HG03060 (cell line): ENCODE data around the gene MEF2D.

ENCODE experiments used
- ATAC-seq: cut with Tn5 transposase; IDR thresholded peaks from one replicate; pipeline ENCODE4 v1.9.1; 2021; ENCODE audit warnings: low read depth, moderate number of reproducible peaks; ENCODE audit not compliant: unreplicated experiment

MEF2D gene

DNA sequence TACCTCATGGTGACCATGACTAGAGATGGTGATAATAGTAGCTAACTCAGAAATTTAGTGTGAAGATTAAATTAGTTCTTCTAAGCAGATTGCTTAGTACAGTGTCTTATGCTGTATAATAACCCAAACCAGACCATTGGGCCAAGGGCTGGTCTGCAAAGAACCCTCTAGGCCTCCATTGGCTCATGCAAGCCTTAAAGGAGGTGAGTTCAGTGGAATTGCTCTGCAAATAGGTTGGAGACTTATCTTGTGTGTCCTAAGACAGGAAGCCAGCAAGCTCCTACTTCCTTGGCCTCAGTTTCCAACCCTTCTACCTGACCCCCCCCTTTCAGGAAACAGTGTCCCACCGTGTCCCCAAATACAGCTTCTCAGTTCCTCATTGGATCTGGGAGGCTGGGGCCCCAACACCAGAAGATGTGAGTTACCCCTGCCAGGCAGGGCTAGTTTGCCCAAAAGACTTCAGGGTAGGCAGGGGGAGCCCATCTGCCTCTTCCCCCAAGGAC, 1.9 kb upstream of the MEF2D start:
- ATAC-seq: no peak

DNA sequence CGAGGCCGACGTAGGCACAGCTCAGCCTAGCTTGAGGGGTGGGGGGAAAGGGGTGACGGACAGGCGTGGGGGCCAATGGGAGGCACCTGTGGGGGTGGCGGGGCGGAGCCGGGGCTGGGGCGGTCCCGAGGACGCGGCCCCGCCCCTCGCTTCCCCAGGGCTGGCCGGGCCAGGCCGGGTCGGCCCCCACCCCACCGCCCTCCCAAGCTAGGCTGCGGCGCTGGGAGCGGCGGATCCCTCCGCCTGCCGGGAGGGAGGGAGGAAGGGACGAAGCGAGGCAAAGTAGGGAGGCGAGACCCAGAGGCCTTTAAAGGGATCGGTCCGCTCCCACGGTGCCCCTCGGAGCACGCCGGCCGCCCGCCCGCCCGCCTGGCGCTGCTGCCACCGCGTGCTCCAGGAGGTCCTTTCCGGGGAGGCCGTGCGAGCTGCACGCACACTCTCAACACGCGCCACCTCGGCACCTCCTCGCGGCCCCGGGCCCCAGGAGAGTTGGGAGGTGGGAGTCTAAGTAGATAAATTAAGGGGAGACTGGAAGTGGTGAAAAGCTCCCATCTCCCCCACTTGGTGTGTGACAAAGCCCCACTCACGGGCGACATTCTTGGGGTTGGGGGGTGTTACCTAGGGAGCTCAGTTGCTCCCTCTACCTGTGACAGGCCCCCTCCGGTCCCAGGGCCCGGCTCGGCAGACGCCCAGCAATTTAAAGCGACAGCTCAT, 375 bp upstream of the MEF2D start:
- peak; percentile 34 for ATAC-seq

DNA sequence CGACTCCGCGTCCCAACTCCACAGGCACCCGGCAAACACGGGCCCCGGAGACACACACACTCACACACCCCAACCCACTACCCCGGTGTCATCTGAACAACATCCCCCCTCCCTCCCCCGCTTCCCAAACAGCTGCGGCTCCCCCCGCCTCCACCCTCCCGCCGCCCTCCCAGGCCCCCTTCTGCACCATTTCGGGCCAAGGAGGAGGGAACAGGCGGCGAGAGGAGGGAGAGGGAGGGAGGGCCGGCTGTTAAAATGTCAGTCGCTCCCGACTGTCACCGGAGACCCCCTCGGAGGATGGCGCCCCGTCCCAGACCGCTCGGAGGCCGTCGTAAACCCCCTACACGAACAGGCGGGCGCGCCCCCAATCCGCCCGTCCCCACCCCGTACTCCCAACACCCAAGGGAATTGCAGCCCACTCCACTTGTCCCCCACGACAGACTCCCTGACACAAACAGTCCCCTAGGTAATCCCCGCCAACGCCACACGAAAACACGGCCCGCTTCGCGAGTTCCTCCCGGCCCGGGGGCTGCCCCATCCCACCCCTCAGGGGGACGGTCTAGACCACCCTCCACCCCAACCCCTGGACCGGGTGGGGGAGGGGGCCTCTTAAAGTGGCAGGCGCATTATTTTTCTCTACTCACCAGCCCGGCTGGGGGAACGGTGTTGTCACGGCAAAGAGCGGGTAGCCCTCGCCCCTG, 583 bp downstream of the MEF2D start:
- no peak for ATAC-seq

DNA sequence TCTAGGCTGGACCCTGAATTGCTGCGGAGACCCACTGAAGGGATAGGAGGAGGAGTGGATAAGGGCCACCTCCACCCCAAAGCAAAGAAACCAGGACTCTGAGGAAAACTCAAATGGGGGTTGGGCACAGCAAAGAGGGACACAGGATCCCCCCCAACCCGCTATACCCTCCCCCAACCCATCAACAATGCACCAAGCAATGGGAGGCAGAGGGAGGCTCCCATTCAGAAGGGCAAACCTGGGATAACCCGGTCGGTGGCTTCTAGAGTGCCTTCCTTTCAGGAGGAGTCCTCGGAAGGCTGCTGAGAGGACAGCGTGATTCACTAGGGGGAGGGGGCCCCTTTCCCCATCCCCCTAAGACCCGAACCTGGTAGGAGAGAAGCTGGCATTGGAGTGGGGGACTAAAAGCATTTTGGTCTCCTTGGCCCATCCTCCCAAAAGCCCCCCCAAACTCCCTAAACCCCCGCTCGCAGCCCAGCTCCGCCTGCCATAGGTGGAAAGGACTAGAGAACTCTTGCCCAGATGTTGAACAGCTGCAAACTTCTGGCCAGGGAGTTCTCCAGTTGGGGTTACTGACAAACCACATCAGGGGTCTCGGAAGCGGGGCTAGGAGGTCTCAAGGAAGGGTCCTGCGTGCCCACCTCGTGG, 1.3 kb downstream of the MEF2D start:
- ATAC-seq: no peak

DNA sequence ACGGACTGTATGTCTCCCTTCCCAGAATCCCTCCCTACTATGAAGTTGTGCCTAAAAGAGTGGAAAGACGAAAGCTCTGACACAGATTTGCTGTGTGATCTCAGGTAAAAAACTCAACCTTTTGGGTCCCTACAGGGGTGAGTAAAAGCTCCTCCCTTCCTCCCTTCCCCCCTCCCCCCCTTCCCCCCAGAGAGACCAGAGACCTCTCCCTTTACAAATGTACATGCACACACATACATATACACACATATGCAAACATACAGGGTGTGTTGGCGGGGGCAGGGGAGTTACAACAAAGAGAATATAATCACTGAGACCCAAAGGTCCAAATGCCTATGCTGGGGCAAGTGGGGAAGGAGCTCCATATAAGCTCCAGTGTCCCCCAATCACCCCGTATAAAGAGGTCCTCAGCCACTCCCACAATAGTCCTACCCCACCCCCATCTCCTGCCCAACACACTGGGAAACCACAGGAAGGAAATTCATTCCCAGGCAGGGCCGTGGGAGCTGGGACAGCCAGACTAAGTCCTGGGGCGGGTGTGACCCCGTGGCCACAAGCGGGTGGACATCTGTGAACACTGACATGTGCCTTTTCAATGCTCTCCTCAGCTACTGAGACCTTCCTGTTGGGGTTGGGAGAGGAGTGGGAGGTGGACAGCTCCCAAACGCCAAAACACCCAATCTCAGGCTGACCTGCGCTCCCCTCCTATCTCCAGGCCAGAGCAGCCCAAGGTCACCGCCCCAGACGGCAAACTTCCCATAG, 2.0 kb downstream of the MEF2D start:
- ATAC-seq: no peak

DNA sequence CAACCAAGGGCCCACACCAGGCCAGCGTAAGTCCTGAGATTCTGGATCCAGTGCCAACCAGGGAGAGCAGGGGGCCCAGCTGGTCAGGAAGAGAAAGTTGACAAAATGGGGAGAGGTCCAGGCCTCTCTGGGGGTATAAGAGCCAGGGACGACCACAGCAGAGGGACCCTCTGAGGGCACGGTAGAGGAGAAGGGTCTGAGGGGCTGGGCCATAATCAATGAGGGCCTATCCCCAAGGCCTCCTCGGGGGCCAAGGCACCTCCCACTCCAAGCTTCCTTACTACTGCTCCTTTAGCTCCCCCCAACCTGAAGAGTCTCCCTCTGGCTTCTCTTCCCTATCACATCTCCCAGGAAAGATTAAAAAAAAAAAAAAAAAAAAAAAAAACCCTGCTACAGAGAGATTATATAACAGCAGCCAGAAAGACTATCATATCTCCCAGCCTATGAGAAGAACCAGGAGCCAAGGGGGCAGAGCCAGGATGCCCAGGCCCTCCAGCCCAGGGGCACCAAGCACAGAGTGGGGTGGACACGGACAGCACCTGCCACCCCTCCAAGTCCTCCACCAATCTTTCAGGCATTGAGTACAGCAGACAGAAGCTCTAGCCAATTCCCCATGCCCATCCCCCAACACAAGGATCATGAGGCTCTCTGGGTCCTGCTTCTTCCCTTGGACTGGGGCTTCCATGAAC, 2.7 kb downstream of the MEF2D start:
- no peak for ATAC-seq

DNA sequence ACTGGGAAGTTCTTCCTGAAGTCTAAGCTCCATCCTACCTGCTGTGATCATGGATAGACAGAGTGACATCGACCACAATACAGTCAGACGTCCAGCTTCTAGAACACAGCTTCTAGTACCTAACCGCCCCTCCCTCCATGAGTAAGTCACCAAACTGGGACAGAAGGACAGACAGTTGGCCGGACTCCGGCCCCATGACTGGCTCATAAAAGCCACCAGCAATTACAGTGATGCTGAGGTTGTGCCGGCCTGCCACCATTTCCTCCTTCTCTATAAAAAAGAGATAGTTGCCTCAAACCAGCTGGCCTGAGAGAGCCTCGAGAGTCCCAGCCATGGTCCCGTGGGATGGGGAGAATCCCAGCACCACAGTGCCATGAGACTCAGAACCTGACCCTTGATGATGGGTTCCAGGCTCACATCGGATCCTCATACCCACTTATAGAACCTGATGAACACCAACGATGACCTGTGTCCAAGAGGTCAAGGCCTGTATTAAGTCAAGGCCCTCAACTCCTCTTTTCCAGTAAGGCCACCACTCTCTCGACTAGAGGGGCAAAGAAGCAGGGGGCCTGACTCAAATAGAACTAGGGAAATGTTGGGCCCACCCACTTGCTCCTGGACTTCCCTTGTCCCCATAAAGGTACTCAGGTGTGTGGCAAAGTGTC, 3.4 kb downstream of the MEF2D start:
- ATAC-seq: no peak

DNA sequence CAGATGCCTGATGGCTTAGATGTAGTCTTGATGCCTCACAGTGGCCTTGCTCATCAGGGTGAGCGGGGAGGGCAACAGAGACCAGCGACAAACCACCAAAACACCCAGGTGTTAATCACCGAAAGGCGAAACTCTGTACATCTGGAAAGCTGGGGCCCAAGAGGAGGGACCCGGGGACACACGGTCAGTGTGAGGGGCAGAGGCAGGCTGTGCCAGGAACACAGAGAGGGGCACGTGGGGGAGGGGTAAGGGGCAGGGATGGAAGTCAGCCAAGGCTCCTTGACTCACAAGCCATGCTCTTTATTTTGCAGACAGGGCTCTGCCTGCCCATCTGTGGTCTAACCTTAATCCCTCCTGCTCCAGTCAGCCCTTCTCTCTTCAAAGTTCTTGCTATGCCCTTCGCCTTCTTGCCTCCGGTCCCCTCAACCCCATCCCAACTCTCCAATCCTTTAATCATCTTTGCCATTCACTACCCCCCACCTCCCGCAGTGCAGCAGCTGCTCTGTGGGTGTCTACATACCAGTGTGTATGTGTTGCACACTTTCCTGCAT, 4.3 kb downstream of the MEF2D start:
- ATAC-seq: no peak

DNA sequence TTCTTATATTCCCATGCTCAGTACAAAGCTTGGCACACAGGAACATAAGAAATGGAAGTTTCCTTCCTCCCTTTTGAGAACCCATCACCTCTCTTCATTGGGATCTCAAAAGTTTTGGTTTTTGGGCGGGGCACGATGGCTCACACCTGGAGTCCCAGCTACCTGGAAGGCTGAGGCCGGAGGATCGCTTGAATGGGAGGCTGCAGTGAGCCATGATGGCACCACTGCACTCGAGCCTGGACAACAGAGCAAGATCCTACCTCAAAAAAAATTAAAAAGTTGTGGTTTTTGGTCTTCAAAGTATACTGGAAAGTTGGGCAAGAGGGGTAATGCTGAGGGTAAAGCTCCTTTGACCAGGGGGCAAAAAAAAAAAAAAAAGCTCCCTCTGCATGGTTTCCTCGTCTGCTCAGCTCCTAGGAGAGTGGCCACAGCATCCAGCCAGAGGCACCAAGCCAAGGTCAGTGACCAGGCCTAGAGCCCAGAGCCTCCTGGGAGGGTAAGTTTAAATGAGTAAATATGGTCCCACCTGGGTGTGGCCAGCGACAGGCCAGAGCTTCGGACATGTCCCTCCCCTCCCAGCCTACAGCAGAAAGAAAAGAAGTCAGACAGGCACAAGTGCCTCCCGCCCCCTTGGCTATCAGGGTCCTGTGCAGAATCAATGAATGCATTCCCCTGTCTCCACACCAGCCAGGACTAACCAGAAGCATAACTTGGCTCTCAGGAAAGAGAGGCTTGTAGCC, 5.0 kb downstream of the MEF2D start:
- ATAC-seq: no peak

DNA sequence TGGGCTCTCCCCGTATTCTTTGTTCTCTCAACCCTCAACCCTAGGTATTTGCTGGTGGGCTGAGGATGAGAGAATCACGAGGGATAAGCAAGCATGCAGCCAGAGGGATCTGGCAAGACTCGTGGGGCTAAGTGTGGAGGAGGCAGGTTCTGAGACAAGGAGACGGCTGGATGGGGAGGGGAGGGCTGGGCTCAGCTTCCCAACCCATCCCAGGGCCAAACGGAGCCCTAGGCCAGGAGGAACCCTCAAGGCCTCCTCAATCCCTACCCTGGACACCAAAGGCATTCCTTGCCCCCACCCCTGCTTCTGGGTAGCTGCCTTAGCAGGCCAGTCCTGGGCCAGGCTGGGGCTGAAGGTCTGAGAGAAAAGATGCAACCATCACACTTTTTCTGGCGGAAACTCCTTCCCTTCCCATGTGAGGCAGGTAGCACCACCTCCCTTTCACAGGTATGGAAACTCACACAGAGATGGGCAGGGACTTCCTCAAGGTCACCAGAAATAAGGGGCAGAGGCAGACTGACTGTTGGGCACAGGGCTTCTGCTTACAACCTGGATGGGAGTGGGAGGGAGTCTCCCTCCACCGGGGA, 6.2 kb downstream of the MEF2D start:
- no peak for ATAC-seq

DNA sequence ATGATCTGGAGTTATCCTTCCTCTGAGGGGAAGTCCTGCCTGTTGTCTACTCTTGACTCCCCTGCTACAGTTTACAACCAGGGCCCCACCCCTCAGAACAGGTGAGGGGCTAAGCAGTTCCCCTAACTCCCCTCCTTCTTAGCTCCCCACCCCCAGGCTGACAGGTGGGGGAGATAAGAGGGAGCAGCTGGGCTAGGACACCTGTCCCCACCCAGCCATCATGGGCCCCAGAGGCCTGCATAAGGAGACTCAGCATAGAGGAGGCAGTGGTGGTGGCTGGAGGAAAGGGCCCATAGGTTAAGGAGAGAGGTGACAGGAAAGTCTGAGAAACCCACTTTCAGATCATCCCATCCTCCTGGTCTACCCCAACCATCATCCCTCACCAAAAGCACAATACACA, 6.8 kb downstream of the MEF2D start:
- no peak for ATAC-seq

DNA sequence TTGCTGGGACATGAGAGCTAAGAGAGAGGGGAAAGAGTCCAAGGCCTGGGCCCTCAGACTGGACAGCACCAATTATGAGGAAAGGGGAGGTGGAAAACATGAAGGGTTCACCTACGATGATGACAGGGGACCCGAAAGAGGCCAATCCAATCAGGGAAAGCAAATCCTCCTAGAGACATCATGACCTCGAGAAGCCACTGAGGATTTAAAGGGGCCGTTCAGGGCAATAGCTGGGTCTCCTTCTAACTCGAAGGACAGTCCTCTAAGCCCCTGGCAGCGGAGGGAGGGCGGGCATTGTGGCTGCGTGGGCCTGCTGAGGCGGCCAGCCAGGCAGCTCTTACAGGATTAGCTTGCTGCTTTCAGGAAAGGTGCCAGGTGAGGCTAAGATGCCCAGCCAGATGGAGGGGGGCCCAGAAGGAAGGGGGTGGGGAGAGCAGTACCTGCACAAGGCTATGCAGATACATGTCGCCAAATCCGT, 7.4 kb downstream of the MEF2D start:
- ATAC-seq: no peak

DNA sequence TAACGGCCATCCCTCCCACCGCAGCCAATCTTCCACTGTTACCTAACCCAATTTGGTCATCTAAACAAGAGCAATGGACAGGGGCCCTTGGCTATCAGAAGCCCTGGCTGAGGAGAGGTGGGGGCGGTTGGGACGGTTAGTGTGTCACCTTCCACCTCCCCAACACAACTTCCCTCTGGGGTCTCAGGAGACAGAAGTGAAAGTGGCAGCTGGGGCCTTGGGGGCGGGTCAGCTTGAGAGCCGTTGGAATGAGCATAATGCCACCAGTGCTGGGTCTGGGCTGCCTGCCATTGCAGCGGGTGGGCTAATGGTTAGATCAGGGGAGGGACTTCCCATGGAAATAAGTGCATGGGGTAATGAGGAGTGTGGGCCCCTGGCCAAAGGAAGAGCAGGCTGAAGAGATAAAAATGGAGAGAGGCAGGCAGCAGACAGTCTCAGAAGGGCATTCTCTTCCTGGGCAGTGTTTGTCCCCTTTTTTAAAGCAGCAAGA, 7.9 kb downstream of the MEF2D start:
- ATAC-seq: no peak

DNA sequence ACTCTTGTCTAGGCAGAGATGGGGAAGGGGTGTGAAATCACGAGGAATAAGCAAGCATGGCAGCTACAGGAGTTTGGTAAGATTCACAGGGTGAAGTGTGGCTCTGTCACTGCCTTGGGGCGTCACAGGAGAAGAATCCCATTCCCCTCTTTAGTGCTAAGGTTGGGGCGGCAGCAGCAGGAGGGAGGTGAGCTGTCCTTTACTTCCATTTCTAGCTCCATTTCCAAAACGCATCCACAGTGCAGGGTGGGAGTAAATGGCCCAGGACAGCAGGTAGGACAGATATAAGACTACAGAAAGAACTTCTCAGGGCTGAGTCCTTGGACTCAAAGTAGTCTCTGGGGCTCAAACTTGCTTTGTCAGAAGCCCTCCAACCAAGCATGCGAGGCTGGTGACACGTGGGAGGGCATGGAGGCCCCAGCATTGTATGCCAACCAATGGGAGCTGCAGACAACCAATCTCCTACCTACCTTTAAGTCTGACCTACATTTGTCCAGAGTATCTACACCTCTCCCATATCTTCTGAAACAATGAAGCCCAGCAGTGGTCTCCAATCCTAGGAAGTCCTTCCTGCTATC, 8.5 kb downstream of the MEF2D start:
- no peak for ATAC-seq

DNA sequence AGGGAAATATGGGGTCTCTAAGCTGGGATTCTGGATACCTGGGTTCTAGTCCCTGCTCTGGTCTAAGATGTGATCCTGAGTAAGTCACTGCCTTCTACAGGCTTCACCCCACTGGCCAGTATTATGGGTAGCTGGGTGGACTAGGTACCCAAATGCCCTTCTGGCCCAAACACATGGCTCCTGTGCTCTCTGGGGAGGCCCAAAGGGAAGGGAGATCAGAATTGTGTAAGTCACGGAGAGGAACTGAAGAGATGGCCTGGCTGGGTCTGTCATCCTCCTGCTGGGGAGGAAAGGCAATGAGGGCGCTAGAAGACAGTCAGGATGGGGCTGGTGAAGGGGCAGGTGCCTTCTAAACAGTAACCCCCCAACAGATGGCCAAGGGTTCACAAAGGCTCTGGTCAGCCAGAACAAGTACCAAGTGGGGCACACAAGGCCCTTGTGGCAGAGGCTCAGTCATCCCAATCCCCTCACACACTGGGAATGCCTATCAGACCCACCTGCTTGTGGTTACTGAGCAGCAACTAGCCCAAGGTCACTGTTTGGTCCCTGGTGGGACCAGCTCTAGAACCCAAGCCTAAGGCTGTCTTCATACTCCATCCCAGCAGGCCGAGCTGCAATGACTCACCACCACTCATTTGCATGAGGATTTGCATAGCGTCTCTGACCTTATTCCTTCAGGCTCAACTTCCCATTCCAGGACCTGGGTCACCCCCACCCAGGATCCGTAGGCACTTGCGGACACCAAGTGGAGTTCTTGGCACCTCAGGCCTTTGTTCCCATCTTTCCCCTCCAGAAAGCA, 9.2 kb downstream of the MEF2D start:
- no peak for ATAC-seq

DNA sequence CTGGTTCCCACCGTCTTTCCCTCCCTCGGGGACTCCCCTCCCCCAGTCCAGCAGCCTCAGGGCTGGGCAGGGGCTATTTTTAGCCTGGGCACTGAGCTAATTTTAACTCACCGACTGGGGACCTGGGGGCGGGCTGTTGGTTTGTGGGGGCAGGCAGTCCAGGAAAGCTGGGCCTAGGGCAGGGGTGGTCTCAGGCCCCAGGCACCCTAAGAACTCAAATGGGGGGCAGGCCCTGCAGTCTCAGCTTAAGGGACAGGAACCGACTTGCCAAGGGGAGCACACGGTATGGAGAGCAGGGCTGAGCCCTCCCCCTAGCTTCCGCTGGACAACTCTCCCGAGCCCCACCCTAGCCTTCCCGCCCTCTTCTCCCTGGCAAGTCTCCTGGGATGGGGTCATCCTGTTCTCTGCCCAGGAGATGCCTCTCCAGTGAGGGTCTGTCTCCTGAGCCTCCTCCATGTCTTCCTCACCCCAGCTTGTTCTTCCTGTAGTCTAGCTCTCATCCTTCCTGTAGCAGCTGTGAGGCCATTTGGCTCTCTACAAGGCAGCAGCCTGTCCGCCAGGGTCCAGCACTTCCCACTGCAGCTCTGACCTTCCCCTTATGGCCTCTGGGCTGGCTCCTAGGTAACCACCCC, 10.1 kb downstream of the MEF2D start:
- no peak for ATAC-seq

DNA sequence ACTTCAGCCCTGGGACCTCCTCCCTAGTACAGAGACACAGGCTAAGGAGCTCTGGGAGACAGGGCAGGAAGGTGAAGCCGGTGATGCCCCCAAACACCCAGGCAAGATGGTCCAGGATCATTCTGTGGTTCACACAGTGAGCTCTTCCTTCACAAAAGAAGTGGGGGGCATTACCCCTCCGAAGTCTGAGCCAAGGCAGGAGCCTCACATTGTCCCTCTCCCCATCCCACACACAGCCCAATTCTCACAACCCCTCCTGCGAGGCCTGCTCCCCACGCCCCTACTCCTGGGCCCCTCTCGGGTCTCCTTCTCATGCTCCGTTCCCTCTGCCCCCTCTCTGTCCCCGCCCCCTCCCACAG, 10.7 kb downstream of the MEF2D start:
- ATAC-seq: no peak
